ENCODE results near the gene C12orf57. TPM values are rescaled to one million over a fixed set of nuclear protein-coding genes. Genes with fewer than 3 reads are reported as not detected.

The C12orf57 gene
- total and polyA plus RNA-seq, 2 donors from 2014 or later = 175 to 336 TPM

GRCh38 chr12:6946033-6946919 lies 2.5 kb downstream of the C12orf57 start:
- no peak for TF ChIP-seq CTCF (IDR thresholded peaks at IDR 0.05; ENCODE audit: borderline replicate concordance, extremely low read depth, insufficient read depth)
- Histone ChIP-seq H3K9me3 (ENCODE audit: control insufficient read depth in 2 of 3, insufficient read depth in 1 of 3, low read length in 3 of 3) (no peaks in the 10 kb centered on the region), H3K9ac (ENCODE audit: low read length in 3 of 3) (peak overlapping the region in 2 of 3 donors; percentile 19 to 93), H3K4me3 (ENCODE audit: low read length in 3 of 3) (peak overlapping the region; percentile 38 to 89 (median 55)), H3K4me1 (ENCODE audit: control insufficient read depth in 2 of 3, insufficient read depth in 2 of 3, low read depth in 1 of 3, low read length in 3 of 3) (peaks cover 0 to 25% (median 23%) of the 10 kb centered on the region in 3 donors), H3K27me3 (ENCODE audit: control insufficient read depth, insufficient read depth, low read length) (no peaks in the 10 kb centered on the region), H3K27ac (ENCODE audit: low read depth in 2 of 2, low read length in 2 of 2) (peak overlapping the region; percentile 63 to 83), H3K36me3 (ENCODE audit: control insufficient read depth in 2 of 3, insufficient read depth in 3 of 3, low read length in 3 of 3) (peaks cover 0 to 2% (median 0%) of the 10 kb centered on the region in 3 donors)
- intact Hi-C loops (cut with DNase I) = loop anchor here (10.0 kb wide), 1 partner anchor 149 kb away; the partner anchor contains the start of gene C1R
- FAIRE-seq = peak; percentile 44
- peak; percentile 95 to 97 (median 96) for DNase-seq

- TF ChIP-seq CTCF (IDR thresholded peaks at IDR 0.05; ENCODE audit: borderline replicate concordance, extremely low read depth, insufficient read depth) = no peak
- no peaks in the 10 kb centered on the region for H3K9me3 ChIP-seq (ENCODE audit: control insufficient read depth in 2 of 3, insufficient read depth in 1 of 3, low read length in 3 of 3)
- H3K27ac ChIP-seq (ENCODE audit: low read depth in 2 of 2, low read length in 2 of 2) = peak overlapping the region in 1 of 2 donors; percentile 63
- peak overlapping the region; percentile 38 to 79 (median 55) for H3K4me3 ChIP-seq (ENCODE audit: low read length in 3 of 3)
- H3K4me1 ChIP-seq (ENCODE audit: control insufficient read depth in 2 of 3, insufficient read depth in 2 of 3, low read depth in 1 of 3, low read length in 3 of 3) = peaks cover 0 to 25% (median 23%) of the 10 kb centered on the region in 3 donors
- no peak for FAIRE-seq
- H3K36me3 ChIP-seq (ENCODE audit: control insufficient read depth in 2 of 3, insufficient read depth in 3 of 3, low read length in 3 of 3) = no peaks in the 10 kb centered on the region
- H3K27me3 ChIP-seq (ENCODE audit: control insufficient read depth, insufficient read depth, low read length) = no peaks in the 10 kb centered on the region
- peak overlapping the region in 2 of 3 donors; percentile 19 to 93 for H3K9ac ChIP-seq (ENCODE audit: low read length in 3 of 3)
- intact Hi-C loops (cut with DNase I) = loop anchor here (10.0 kb wide), 1 partner anchor 148 kb away; the partner anchor contains the start of gene C1R
- no peak for DNase-seq
Observed at GRCh38 chr12:6946920-6947374, 3.1 kb downstream of the C12orf57 start.

GRCh38 chr12:6947615-6948014 lies 3.8 kb downstream of the C12orf57 start:
- no peaks in the 10 kb centered on the region for H3K36me3 ChIP-seq (ENCODE audit: control insufficient read depth in 2 of 3, insufficient read depth in 3 of 3, low read length in 3 of 3)
- no peaks in the 10 kb centered on the region for H3K9me3 ChIP-seq (ENCODE audit: control insufficient read depth in 2 of 3, insufficient read depth in 1 of 3, low read length in 3 of 3)
- H3K27ac ChIP-seq (ENCODE audit: low read depth in 2 of 2, low read length in 2 of 2) = no peak overlapping the region
- intact Hi-C loops (cut with DNase I) = loop anchor here (10.0 kb wide), 1 partner anchor 147 kb away; the partner anchor contains the start of gene C1R
- no peak for TF ChIP-seq CTCF (IDR thresholded peaks at IDR 0.05; ENCODE audit: borderline replicate concordance, extremely low read depth, insufficient read depth)
- FAIRE-seq (no peak), DNase-seq (peak in 1 of 5 donors; percentile 37)
- H3K9ac ChIP-seq (ENCODE audit: low read length in 3 of 3) = no peak overlapping the region
- H3K27me3 ChIP-seq (ENCODE audit: control insufficient read depth, insufficient read depth, low read length) = no peaks in the 10 kb centered on the region
- no peak overlapping the region for H3K4me3 ChIP-seq (ENCODE audit: low read length in 3 of 3)
- H3K4me1 ChIP-seq (ENCODE audit: control insufficient read depth in 2 of 3, insufficient read depth in 2 of 3, low read depth in 1 of 3, low read length in 3 of 3) = peaks cover 0 to 23% (median 21%) of the 10 kb centered on the region in 3 donors
